Activated B cell treated with CpG ODN at 0.5 μM for 24 hours (primary cell): ENCODE results near the gene MAP4K1. TPM values are rescaled to one million over a fixed set of nuclear protein-coding genes. Genes with fewer than 3 reads are reported as not detected.

Experiments
- ATAC-seq: fragments of 200-7000 bp; cut with Tn5 transposase; one replicate; pipeline ENCODE4 v1.10.0; 2021; ENCODE audit warnings: low read depth, mild to moderate bottlenecking, moderate library complexity
- CTCF ChIA-PET: fragments of 350-600 bp; sonication (Branson Sonifier 250); formaldehyde crosslinking; loops from one replicate; lab custom pipeline; 2021; ENCODE audit warnings: antibody characterized with exemption; lab: Charles Lee
- POLR2A ChIA-PET: fragments of 350-600 bp; sonication (Branson Sonifier 250); formaldehyde crosslinking; loops from one replicate; lab custom pipeline; 2021; ENCODE audit warnings: antibody characterized with exemption; lab: Charles Lee
- DNase-seq: peaks from one replicate; pipeline ENCODE4 v3.0.0; 2022
- H3K27ac Mint-ChIP-seq: one replicate; pipeline ENCODE4 v1.8.0; 2020; ENCODE audit warnings: mixed read lengths
- H3K27me3 Mint-ChIP-seq: one replicate; pipeline ENCODE4 v1.8.0; 2021; ENCODE audit warnings: mixed read lengths
- H3K36me3 Mint-ChIP-seq: one replicate; pipeline ENCODE4 v1.8.0; 2021; ENCODE audit warnings: low read depth, mixed read lengths
- H3K4me1 Mint-ChIP-seq: one replicate; pipeline ENCODE4 v1.8.0; 2021; ENCODE audit warnings: mixed read lengths
- H3K4me3 Mint-ChIP-seq: one replicate; pipeline ENCODE4 v1.8.0; 2020; ENCODE audit warnings: mild to moderate bottlenecking, mixed read lengths
- H3K9me3 Mint-ChIP-seq: one replicate; pipeline ENCODE4 v1.8.0; 2020; ENCODE audit warnings: mixed read lengths
- CTCF ChIP-seq: fragments of 200-600 bp; IDR thresholded peaks from one replicate; pipeline ENCODE4 v1.8.0; 2022; ENCODE audit warnings: antibody characterized with exemption, mild to moderate bottlenecking
- intact Hi-C: fragments of 100-400 bp; cut with micrococcal nuclease; formaldehyde crosslinking; loops from one replicate; pipeline ENCODE4 v1.15.1; 2024
- total RNA-seq: library from RNA; stranded (reverse); gene quantifications from 2 replicates; pipeline ENCODE4 v1.2.3, GENCODE V29; 2022

Gene MAP4K1
- total RNA-seq, 1 donor from 2014 or later: 379 TPM

GRCh38 chr19:38656171-38656981, 38.6 kb upstream of the MAP4K1 start:
- no peak for TF ChIP-seq CTCF
- no peaks in the 10 kb centered on the region for H3K27me3 Mint-ChIP-seq
- ATAC-seq (no peak), DNase-seq (no peak)
- H3K36me3 Mint-ChIP-seq: peaks cover 45% of the 10 kb centered on the region
- H3K27ac Mint-ChIP-seq: peak overlapping the region; percentile 83
- H3K9me3 Mint-ChIP-seq: no peaks in the 10 kb centered on the region
- ChIA-PET POLR2A (no interaction called here), CTCF (no interaction called here)
- intact Hi-C loops: no loop called here
- peaks cover 54% of the 10 kb centered on the region for H3K4me1 Mint-ChIP-seq
- H3K4me3 Mint-ChIP-seq: no peak overlapping the region

GRCh38 chr19:38655148-38655824, 37.5 kb upstream of the MAP4K1 start:
- intact Hi-C loops: no loop called here
- peaks cover 38% of the 10 kb centered on the region for H3K36me3 Mint-ChIP-seq
- H3K9me3 Mint-ChIP-seq: no peaks in the 10 kb centered on the region
- DNase-seq (no peak), ATAC-seq (no peak)
- no peaks in the 10 kb centered on the region for H3K27me3 Mint-ChIP-seq
- POLR2A ChIA-PET: no interaction called here
- H3K4me3 Mint-ChIP-seq: no peak overlapping the region
- H3K27ac Mint-ChIP-seq: peak overlapping the region; percentile 83
- no peak for TF ChIP-seq CTCF
- peaks cover 63% of the 10 kb centered on the region for H3K4me1 Mint-ChIP-seq
- CTCF ChIA-PET: no interaction called here

GRCh38 chr19:38654628-38655055, 36.9 kb upstream of the MAP4K1 start:
- no peak overlapping the region for H3K27ac Mint-ChIP-seq
- intact Hi-C loops: no loop called here
- no peaks in the 10 kb centered on the region for H3K9me3 Mint-ChIP-seq
- H3K27me3 Mint-ChIP-seq: no peaks in the 10 kb centered on the region
- ATAC-seq (no peak), DNase-seq (no peak)
- CTCF ChIA-PET: interaction anchor here (0.9 kb wide), 1 partner anchor 12 kb away, joined by 3 read pairs; no protein-coding TSS in a partner anchor
- H3K36me3 Mint-ChIP-seq: peaks cover 38% of the 10 kb centered on the region
- no peak for TF ChIP-seq CTCF
- H3K4me3 Mint-ChIP-seq: no peak overlapping the region
- H3K4me1 Mint-ChIP-seq: peaks cover 69% of the 10 kb centered on the region
- POLR2A ChIA-PET: interaction anchor here (1.1 kb wide), 1 partner anchor 32 kb away, joined by 7 read pairs; no protein-coding TSS in a partner anchor

GRCh38 chr19:38653028-38653571, 35.3 kb upstream of the MAP4K1 start:
- Mint-ChIP-seq H3K4me3 (no peak overlapping the region), H3K4me1 (peaks cover 78% of the 10 kb centered on the region), H3K36me3 (peaks cover 43% of the 10 kb centered on the region), H3K27ac (no peak overlapping the region), H3K9me3 (no peaks in the 10 kb centered on the region), H3K27me3 (no peaks in the 10 kb centered on the region)
- no peak for TF ChIP-seq CTCF
- POLR2A ChIA-PET: interaction anchor here (0.6 kb wide), 1 partner anchor 115 kb away, joined by 4 read pairs; no protein-coding TSS in a partner anchor
- CTCF ChIA-PET: interaction anchor here (0.6 kb wide), 1 partner anchor 1138 kb away, joined by 3 read pairs; no protein-coding TSS in a partner anchor
- DNase-seq: no peak
- ATAC-seq: no peak
- intact Hi-C loops: no loop called here
